Uterus (tissue), 4 donors: ENCODE data around the gene MDFIC. TPM values are rescaled to one million over a fixed set of nuclear protein-coding genes. Genes with fewer than 3 reads are reported as not detected.

Experiments used
- DNase-seq, 2 donors: peaks; one replicate each; pipeline ENCODE4 v3.0.0-alpha.2; 2019 to 2020
- H3K27ac ChIP-seq, 2 donors: fragments of 200-600 bp; sonication (generic); 1 replicate in 1 of 2; 2 replicates in 1 of 2; pipeline ENCODE4 v1.5.1; 2016 to 2018
- H3K27me3 ChIP-seq, 2 donors: fragments of 200-600 bp; sonication (generic); one replicate each; pipeline ENCODE4 v1.5.1; 2018 to 2019; ENCODE audit warnings: control low read depth in 1 of 2
- H3K36me3 ChIP-seq, 2 donors: fragments of 200-600 bp; sonication (generic); one replicate each; pipeline ENCODE4 v1.5.1; 2019; ENCODE audit warnings: control low read depth in 1 of 2
- H3K4me1 ChIP-seq, 2 donors: fragments of 200-600 bp; sonication (generic); one replicate each; pipeline ENCODE4 v1.5.1; 2018 to 2019; ENCODE audit warnings: control low read depth in 1 of 2
- H3K4me3 ChIP-seq, 2 donors: fragments of 200-600 bp; sonication (generic); 1 replicate in 1 of 2; 2 replicates in 1 of 2; pipeline ENCODE4 v1.5.1; 2018 to 2019; ENCODE audit warnings: mild to moderate bottlenecking in 1 of 2
- H3K9me3 ChIP-seq, 2 donors: fragments of 200-600 bp; sonication (generic); one replicate each; pipeline ENCODE4 v1.5.1; 2019; ENCODE audit warnings: control low read depth in 1 of 2
- POLR2A ChIP-seq, 2 donors: fragments of 450-650 bp; IDR thresholded peaks; one replicate each; pipeline ENCODE4 v1.6.1; 2016; ENCODE audit warnings: antibody characterized with exemption in 2 of 2, mild to moderate bottlenecking in 1 of 2, moderate library complexity in 1 of 2
- intact Hi-C: fragments of 100-400 bp; cut with DNase I; formaldehyde crosslinking; loops from one replicate; pipeline ENCODE4 v1.15.1; 2023; ENCODE audit warnings: low total_unique reads
- total RNA-seq, 4 donors: library from RNA; depleted of rRNA in 3 of 4; stranded (reverse); fragments of >200 nt in 3 of 4; gene quantifications; one replicate each; pipeline versions ENCODE4 v1.1.0 to v1.2.4, GENCODE V29; 2014 to 2023
- TF ChIP-seq, protein P1 (sequence below), 4 experiments: fragments of 200-600 bp in 2 of 4; fragments of 450-650 bp in 2 of 4; sonication (generic) in 2 of 4; IDR thresholded peaks; one replicate each; pipeline ENCODE4 v1.5.1; 2016 to 2019; ENCODE audit warnings: antibody characterized with exemption in 4 of 4, mild to moderate bottlenecking in 2 of 4, moderate library complexity in 1 of 4
- donor health status: DM: yes; HTN: yes; CAD: no.

The MDFIC gene
- total RNA-seq, 4 donors from 2014 or later = 35.8 to 79.2 (median 66.1) TPM

DNA sequence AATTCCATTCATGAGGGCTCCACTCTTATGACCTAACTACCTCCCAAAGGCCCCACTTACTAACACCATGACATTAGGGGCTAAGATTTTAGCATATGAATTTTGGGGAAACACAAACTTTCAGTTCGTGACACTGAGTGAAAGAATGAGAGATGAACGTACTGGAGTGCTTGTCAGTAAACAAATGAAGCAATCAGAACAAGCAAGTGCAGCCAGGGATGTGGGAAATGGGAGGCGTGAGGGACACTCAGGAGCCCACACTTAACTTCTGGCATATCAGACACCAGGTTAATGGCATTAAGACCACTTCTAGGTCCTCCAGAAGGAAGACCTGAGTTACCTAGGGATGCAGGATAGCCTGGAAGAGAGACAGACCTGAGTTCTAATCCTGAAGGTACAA lies 2.3 kb upstream of the MDFIC start:
- H3K9me3 ChIP-seq = no peaks in the 10 kb centered on the region
- no peak for DNase-seq
- H3K36me3 ChIP-seq = no peaks in the 10 kb centered on the region
- no peak overlapping the region for H3K4me3 ChIP-seq
- no peak overlapping the region for H3K27ac ChIP-seq
- no peaks in the 10 kb centered on the region for H3K4me1 ChIP-seq
- H3K27me3 ChIP-seq = no peaks in the 10 kb centered on the region
- TF ChIP-seq, protein P1, sequence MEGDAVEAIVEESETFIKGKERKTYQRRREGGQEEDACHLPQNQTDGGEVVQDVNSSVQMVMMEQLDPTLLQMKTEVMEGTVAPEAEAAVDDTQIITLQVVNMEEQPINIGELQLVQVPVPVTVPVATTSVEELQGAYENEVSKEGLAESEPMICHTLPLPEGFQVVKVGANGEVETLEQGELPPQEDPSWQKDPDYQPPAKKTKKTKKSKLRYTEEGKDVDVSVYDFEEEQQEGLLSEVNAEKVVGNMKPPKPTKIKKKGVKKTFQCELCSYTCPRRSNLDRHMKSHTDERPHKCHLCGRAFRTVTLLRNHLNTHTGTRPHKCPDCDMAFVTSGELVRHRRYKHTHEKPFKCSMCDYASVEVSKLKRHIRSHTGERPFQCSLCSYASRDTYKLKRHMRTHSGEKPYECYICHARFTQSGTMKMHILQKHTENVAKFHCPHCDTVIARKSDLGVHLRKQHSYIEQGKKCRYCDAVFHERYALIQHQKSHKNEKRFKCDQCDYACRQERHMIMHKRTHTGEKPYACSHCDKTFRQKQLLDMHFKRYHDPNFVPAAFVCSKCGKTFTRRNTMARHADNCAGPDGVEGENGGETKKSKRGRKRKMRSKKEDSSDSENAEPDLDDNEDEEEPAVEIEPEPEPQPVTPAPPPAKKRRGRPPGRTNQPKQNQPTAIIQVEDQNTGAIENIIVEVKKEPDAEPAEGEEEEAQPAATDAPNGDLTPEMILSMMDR (IDR thresholded peaks at IDR 0.05) = no peak
- no peak for TF ChIP-seq POLR2A (IDR thresholded peaks at IDR 0.05)
- intact Hi-C loops = no loop called here

- Histone ChIP-seq H3K27me3 (no peaks in the 10 kb centered on the region), H3K36me3 (no peaks in the 10 kb centered on the region), H3K4me3 (peak overlapping the region; percentile 79 to 80), H3K27ac (peak overlapping the region; percentile 93 to 96), H3K9me3 (no peaks in the 10 kb centered on the region), H3K4me1 (peaks cover 0 to 4% of the 10 kb centered on the region in 2 donors)
- TF ChIP-seq, protein P1 (IDR thresholded peaks at IDR 0.05) = no peak
- no peak for TF ChIP-seq POLR2A (IDR thresholded peaks at IDR 0.05)
- intact Hi-C loops = no loop called here
- DNase-seq = peak; percentile 23
Measured at GRCh38 chr7:114921631-114922025, 266 bp upstream of the MDFIC start.

- Histone ChIP-seq H3K4me3 (peak overlapping the region; percentile 79 to 80), H3K36me3 (no peaks in the 10 kb centered on the region), H3K27ac (peak overlapping the region; percentile 93 to 96), H3K4me1 (peaks cover 0 to 8% of the 10 kb centered on the region in 2 donors), H3K27me3 (no peaks in the 10 kb centered on the region), H3K9me3 (no peaks in the 10 kb centered on the region)
- DNase-seq = peak; percentile 34 to 44
- TF ChIP-seq, protein P1 (IDR thresholded peaks at IDR 0.05) = no peak
- TF ChIP-seq POLR2A (IDR thresholded peaks at IDR 0.05) = no peak
- intact Hi-C loops = no loop called here
Measured at GRCh38 chr7:114922652-114923402, 933 bp downstream of the MDFIC start.

GRCh38 chr7:114923403-114923713 lies 1.5 kb downstream of the MDFIC start:
- no peaks in the 10 kb centered on the region for H3K27me3 ChIP-seq
- no peak for DNase-seq
- TF ChIP-seq POLR2A (IDR thresholded peaks at IDR 0.05) = no peak
- TF ChIP-seq, protein P1 (IDR thresholded peaks at IDR 0.05) = no peak
- no peaks in the 10 kb centered on the region for H3K9me3 ChIP-seq
- peak overlapping the region; percentile 79 to 80 for H3K4me3 ChIP-seq
- H3K4me1 ChIP-seq = peaks cover 0 to 8% of the 10 kb centered on the region in 2 donors
- peak overlapping the region; percentile 93 to 96 for H3K27ac ChIP-seq
- H3K36me3 ChIP-seq = no peaks in the 10 kb centered on the region
- intact Hi-C loops = no loop called here

- TF ChIP-seq, protein P1 (IDR thresholded peaks at IDR 0.05) = no peak
- TF ChIP-seq POLR2A (IDR thresholded peaks at IDR 0.05) = no peak
- peak overlapping the region; percentile 93 to 96 for H3K27ac ChIP-seq
- H3K4me3 ChIP-seq = peak overlapping the region in 1 of 2 donors; percentile 80
- no peaks in the 10 kb centered on the region for H3K27me3 ChIP-seq
- H3K36me3 ChIP-seq = no peaks in the 10 kb centered on the region
- H3K4me1 ChIP-seq = peaks cover 0 to 8% of the 10 kb centered on the region in 2 donors
- H3K9me3 ChIP-seq = no peaks in the 10 kb centered on the region
- DNase-seq = no peak
- intact Hi-C loops = no loop called here
Measured at GRCh38 chr7:114924038-114924712, 2.3 kb downstream of the MDFIC start.
